Lung (tissue), 12 donors: Measurements from ENCODE around the gene PXDN. TPM values are rescaled to one million over a fixed set of nuclear protein-coding genes. Genes with fewer than 3 reads are reported as not detected.
A peak's percentile ranks its signal among the peaks of the same experiment; 100 is the strongest.

ENCODE experiments used
- ATAC-seq: fragments of 200-7000 bp; cut with Tn5 transposase; one replicate; pipeline ENCODE4 v1.9.1; 2020; ENCODE audit warnings: moderate number of reproducible peaks; ENCODE audit not compliant: insufficient read depth, low FRiP score
- DNase-seq, 3 donors: peaks; one replicate each; pipeline ENCODE4 v3.0.0-alpha.2; 2013 to 2017
- H3K27ac ChIP-seq, 2 donors: one replicate each; pipeline ENCODE4 v1.5.1; 2013; ENCODE audit warnings: mild to moderate bottlenecking in 2 of 2, moderate library complexity in 2 of 2, control low read depth in 1 of 2, inconsistent platforms in 1 of 2, low read depth in 1 of 2, low read length in 1 of 2
- H3K27me3 ChIP-seq, 3 donors: one replicate each; pipeline ENCODE4 v1.5.1; 2013; ENCODE audit warnings: low read length in 2 of 3; ENCODE audit not compliant: control insufficient read depth in 3 of 3, insufficient read depth in 3 of 3
- H3K36me3 ChIP-seq, 4 donors: one replicate each; pipeline ENCODE4 v1.5.1; 2013; ENCODE audit warnings: low read length in 4 of 4, mild to moderate bottlenecking in 1 of 4, moderate library complexity in 1 of 4; ENCODE audit not compliant: control insufficient read depth in 4 of 4, insufficient read depth in 4 of 4
- H3K4me1 ChIP-seq, 5 donors: one replicate each; pipeline ENCODE4 v1.5.1; 2013; ENCODE audit warnings: low read length in 5 of 5, mild to moderate bottlenecking in 2 of 5, moderate library complexity in 1 of 5; ENCODE audit not compliant: control insufficient read depth in 5 of 5, insufficient read depth in 5 of 5
- H3K4me3 ChIP-seq: one replicate; pipeline ENCODE4 v1.5.1; 2013; ENCODE audit warnings: mild to moderate bottlenecking, control low read depth, moderate library complexity
- H3K9ac ChIP-seq, 2 donors: one replicate each; pipeline ENCODE4 v1.5.1; 2013; ENCODE audit warnings: low read length in 2 of 2, control low read depth in 1 of 2; ENCODE audit not compliant: insufficient read depth in 1 of 2
- H3K9me3 ChIP-seq, 4 donors: one replicate each; pipeline ENCODE4 v1.5.1; 2013; ENCODE audit warnings: low read length in 3 of 4, mild to moderate bottlenecking in 1 of 4, moderate library complexity in 1 of 4; ENCODE audit not compliant: control insufficient read depth in 4 of 4, insufficient read depth in 3 of 4
- WGBS, 2 donors: extraction: QIAGEN DNeasy Blood & Tissue Kit; methylation state at CpG; one replicate each; pipeline ENCODE4 v1.1.7; 2013; 5-methylcytosine and 5-hydroxymethylcytosine counted together
- polyA plus RNA-seq, 2 donors: library from polyadenylated mRNA; stranded (reverse); fragments of 200-250 nt; gene quantifications; one replicate each; pipeline ENCODE4 v1.2.1, GENCODE V29; 2013
- total RNA-seq, 2 donors: library from RNA; depleted of rRNA in 1 of 2; stranded (reverse); fragments of >200 nt in 1 of 2; gene quantifications; one replicate each; pipeline ENCODE4 v1.2.1, GENCODE V29; 2014 to 2021
- TF ChIP-seq, protein P1 (sequence below): IDR thresholded peaks from 2 replicates; pipeline ENCODE4 v1.5.1; 2012; ENCODE audit warnings: mild to moderate bottlenecking; ENCODE audit errors: control extremely low read depth, extremely low read depth
- donor health status: control.
- donor health status: control.
- donor health status: Bipolar disorder and iron deficiency.
- donor health status: healthy.
- donor health status: DM: yes; HTN: yes; CAD: no.

The PXDN gene
- total and polyA plus RNA-seq, 4 donors: 10.6 to 198 (median 45.1) TPM

DNA sequence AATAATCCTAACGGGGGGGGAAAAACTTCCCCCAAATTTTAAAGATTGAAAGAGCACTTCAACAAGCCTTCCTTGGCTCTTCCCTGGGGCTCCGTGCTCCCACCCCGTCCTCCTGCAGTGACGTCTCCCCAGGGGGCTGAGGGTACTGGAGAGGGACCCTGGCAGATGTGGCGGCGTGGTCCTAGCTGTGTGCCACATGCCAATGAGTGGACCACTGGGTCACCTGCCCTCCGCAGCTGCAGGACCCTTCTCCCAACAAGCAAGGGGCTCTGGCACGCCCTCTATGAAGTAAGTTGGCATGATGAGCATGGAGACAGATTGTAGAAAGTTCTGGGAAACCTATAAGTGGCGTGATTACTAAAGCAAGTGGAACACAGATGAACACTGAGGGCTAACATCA, 46.7 kb downstream of the PXDN start:
- ATAC-seq (no peak), DNase-seq (no peak)
- Histone ChIP-seq H3K36me3 (peaks cover 0 to 10% (median 3%) of the 10 kb centered on the region in 4 donors), H3K27ac (peak overlapping the region in 1 of 2 donors; percentile 34), H3K4me1 (peaks cover 0 to 31% (median 11%) of the 10 kb centered on the region in 5 donors), H3K4me3 (no peak overlapping the region), H3K9ac (no peak overlapping the region), H3K27me3 (no peaks in the 10 kb centered on the region), H3K9me3 (peaks cover 0 to 4% (median 2%) of the 10 kb centered on the region in 4 donors)
- TF ChIP-seq, protein P1, sequence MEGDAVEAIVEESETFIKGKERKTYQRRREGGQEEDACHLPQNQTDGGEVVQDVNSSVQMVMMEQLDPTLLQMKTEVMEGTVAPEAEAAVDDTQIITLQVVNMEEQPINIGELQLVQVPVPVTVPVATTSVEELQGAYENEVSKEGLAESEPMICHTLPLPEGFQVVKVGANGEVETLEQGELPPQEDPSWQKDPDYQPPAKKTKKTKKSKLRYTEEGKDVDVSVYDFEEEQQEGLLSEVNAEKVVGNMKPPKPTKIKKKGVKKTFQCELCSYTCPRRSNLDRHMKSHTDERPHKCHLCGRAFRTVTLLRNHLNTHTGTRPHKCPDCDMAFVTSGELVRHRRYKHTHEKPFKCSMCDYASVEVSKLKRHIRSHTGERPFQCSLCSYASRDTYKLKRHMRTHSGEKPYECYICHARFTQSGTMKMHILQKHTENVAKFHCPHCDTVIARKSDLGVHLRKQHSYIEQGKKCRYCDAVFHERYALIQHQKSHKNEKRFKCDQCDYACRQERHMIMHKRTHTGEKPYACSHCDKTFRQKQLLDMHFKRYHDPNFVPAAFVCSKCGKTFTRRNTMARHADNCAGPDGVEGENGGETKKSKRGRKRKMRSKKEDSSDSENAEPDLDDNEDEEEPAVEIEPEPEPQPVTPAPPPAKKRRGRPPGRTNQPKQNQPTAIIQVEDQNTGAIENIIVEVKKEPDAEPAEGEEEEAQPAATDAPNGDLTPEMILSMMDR: no peak
- 81 to 91% methylated on average over 9 of the region's 9 CpGs for WGBS, 2 donors

DNA sequence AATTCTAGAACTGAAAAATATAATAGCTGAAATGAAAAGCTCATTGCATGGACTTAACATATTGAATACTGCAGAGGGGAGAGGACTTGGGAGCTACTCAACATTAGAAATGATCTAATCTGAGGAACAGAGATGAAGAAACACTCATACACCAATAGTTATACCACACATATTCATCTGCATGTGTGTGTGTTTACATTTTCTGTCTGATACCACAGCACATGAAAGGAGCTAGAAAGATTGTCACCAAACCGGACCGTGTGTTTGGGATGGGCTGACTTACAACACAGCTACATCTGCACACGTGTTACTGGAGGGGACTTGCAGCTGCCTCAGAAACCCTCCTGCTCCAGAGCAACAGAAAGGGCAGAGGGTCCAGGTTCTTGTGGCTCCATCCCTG, 47.8 kb downstream of the PXDN start:
- DNase-seq: no peak
- Histone ChIP-seq H3K27me3 (no peaks in the 10 kb centered on the region), H3K4me3 (no peak overlapping the region), H3K27ac (no peak overlapping the region), H3K9ac (no peak overlapping the region), H3K36me3 (peaks cover 0 to 17% (median 8%) of the 10 kb centered on the region in 4 donors), H3K4me1 (peaks cover 0 to 25% (median 11%) of the 10 kb centered on the region in 5 donors), H3K9me3 (peaks cover 0 to 4% (median 2%) of the 10 kb centered on the region in 4 donors)
- no peak for ATAC-seq
- WGBS, 2 donors: 73 to 79% methylated on average over 3 of the region's 3 CpGs
- TF ChIP-seq, protein P1: no peak

DNA sequence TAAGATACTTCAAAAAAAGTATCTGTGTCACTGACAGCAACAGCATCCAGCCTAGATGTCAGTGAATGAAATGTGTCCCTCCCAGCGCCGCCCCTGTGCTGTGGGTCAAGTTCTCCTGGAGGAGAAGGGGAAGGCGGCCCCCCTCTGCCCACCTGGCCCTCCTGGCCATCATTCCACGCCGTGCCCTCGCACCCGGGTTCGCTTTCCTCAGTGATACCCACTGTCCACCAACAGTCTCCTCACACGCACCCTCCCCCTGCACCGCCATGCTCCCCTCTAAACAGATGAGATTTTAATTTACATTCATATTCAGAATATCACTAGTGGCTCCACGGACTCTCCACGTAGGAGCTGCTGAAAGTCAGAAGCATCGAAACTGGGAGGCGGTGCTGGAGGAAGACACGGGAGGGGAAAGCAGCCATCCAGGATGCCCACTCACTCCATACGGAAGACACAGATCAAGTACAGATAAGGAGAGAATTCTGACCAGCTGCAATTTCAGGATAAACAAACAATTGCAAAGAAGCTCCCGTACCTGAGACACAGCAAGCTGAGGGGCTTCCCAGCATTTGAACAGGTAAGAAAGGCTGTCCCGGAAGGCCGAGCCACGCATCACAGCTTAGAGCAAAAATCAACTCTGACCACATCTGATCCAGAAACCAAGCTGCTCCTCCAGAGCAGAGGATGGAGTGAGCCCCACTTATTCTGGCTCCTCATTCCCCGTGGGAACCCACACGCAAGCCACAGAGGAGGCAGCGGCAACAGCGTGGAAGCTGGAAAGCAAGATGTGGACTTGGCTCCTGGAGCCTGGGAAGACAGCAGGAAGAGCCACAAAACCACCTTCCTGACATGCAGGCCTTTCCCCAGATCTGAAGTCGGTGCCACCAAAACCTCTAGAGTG, 49.7 kb downstream of the PXDN start:
- no peak for ATAC-seq
- Histone ChIP-seq H3K9ac (no peak overlapping the region), H3K9me3 (peaks cover 0 to 4% (median 2%) of the 10 kb centered on the region in 4 donors), H3K4me1 (peaks cover 0 to 25% (median 9%) of the 10 kb centered on the region in 5 donors), H3K27ac (peak overlapping the region in 1 of 2 donors; percentile 52), H3K4me3 (no peak overlapping the region), H3K36me3 (peaks cover 0 to 23% (median 13%) of the 10 kb centered on the region in 4 donors), H3K27me3 (no peaks in the 10 kb centered on the region)
- TF ChIP-seq, protein P1: no peak
- DNase-seq: peak in 1 of 3 donors; percentile 10
- 84 to 89% methylated on average over 25 of the region's 25 CpGs for WGBS, 2 donors
